K562 (cell line): ENCODE data around the gene ELMOD1. TPM values are rescaled to one million over a fixed set of nuclear protein-coding genes. Genes with fewer than 3 reads are reported as not detected.

ENCODE experiments used
- ATAC-seq: fragments of 200-7000 bp; cut with Tn5 transposase; 3 replicates; pipeline ENCODE4 v1.9.1; 2020; ENCODE audit warnings: moderate library complexity
- BruUV-seq: library from RNA; stranded (reverse); fragments of 400-500 nt; replicated peaks from 2 replicates; lab custom pipeline; 2021; lab: Mats Ljungman, UMichigan
- CTCF ChIA-PET: fragments of 300-600 bp; formaldehyde crosslinking; extraction: SDS; loops from one replicate; lab custom pipeline; 2021; ENCODE audit warnings: low intra/inter-chr PET ratio; lab: Yijun Ruan, JAX
- POLR2A ChIA-PET: fragments of 300-600, 350-650 bp; sonication (Branson Sonifier 250); formaldehyde crosslinking; extraction: SDS; loops from one replicate; lab custom pipeline; 2021; ENCODE audit warnings: antibody characterized with exemption, inconsistent platforms; lab: Yijun Ruan, JAX
- DNase-seq, 4 experiments: peaks; one replicate each; pipeline versions ENCODE4 v3.0.0 to v3.0.0-alpha.2; 2011 to 2018; ENCODE audit warnings: low spot score in 3 of 4, mixed read lengths in 3 of 4; ENCODE audit errors: extremely low read depth in 1 of 4
- FAIRE-seq: peaks from 2 replicates; lab custom pipeline; 2011; peaks lifted over from hg19 to GRCh38; lab: Jason Lieb, UNC
- H2AFZ ChIP-seq: 2 replicates; pipeline ENCODE4 v1.6.0; 2011; ENCODE audit warnings: low read depth, low read length, control low read depth, inconsistent platforms
- H3K27ac ChIP-seq: fragments of 200-600 bp; 3 replicates; pipeline ENCODE4 v1.8.0; 2011; ENCODE audit warnings: low read depth, mild to moderate bottlenecking, control low read depth, inconsistent platforms, low read length, moderate library complexity, mixed read lengths; ENCODE audit errors: extremely low read depth
- H3K27me3 ChIP-seq, 2 experiments: fragments of 300-600 bp in 1 of 2; 2 replicates in 1 of 2; 3 replicates in 1 of 2; pipeline versions ENCODE4 v1.6.0 to v1.8.0; 2011; ENCODE audit warnings: inconsistent platforms in 2 of 2, low read length in 2 of 2, mild to moderate bottlenecking in 1 of 2, mixed read lengths in 1 of 2, moderate library complexity in 1 of 2; ENCODE audit not compliant: control insufficient read depth in 2 of 2, insufficient read depth in 2 of 2
- H3K36me3 ChIP-seq: fragments of 300-600 bp; 3 replicates; pipeline ENCODE4 v1.8.0; 2011; ENCODE audit warnings: mild to moderate bottlenecking, low read length, inconsistent platforms; ENCODE audit not compliant: control insufficient read depth, insufficient read depth
- H3K4me1 ChIP-seq, 2 experiments: fragments of 200-600 bp in 1 of 2; replicated peaks in 1 of 2; 2 replicates in 1 of 2; 3 replicates in 1 of 2; pipeline versions ENCODE4 v1.5.1 to v1.8.0; 2011; ENCODE audit warnings: inconsistent platforms in 2 of 2, low read length in 2 of 2, mild to moderate bottlenecking in 1 of 2, mixed read lengths in 1 of 2, moderate library complexity in 1 of 2; ENCODE audit not compliant: control insufficient read depth in 2 of 2, insufficient read depth in 2 of 2
- H3K4me2 ChIP-seq: 2 replicates; pipeline ENCODE4 v1.6.1; 2011; ENCODE audit warnings: low read length, control low read depth, inconsistent platforms, mixed read lengths; ENCODE audit not compliant: insufficient read depth
- H3K4me3 ChIP-seq: fragments of 200-600 bp; sonication (generic), shearing (Covaris generic); 2 replicates; pipeline ENCODE4 v1.5.1; 2016; ENCODE audit warnings: control low read depth, inconsistent platforms
- H3K79me2 ChIP-seq: fragments of 200-600 bp; 3 replicates; pipeline ENCODE4 v1.8.0; 2011; ENCODE audit warnings: low read length, inconsistent platforms; ENCODE audit not compliant: control insufficient read depth, insufficient read depth
- H3K9ac ChIP-seq, 2 experiments: 2 replicates each; pipeline versions ENCODE4 v1.6.0 to v1.6.1; 2011; ENCODE audit warnings: low read depth in 2 of 2, low read length in 2 of 2, control low read depth in 1 of 2, inconsistent platforms in 1 of 2, mild to moderate bottlenecking in 1 of 2, mixed read lengths in 1 of 2; ENCODE audit not compliant: insufficient read depth in 1 of 2
- H3K9me1 ChIP-seq: one replicate; pipeline ENCODE4 v1.6.0; 2011; ENCODE audit warnings: inconsistent platforms, mild to moderate bottlenecking, low read length, moderate library complexity; ENCODE audit not compliant: control insufficient read depth, insufficient read depth
- H3K9me3 ChIP-seq: replicated peaks from 2 replicates; pipeline ENCODE4 v1.5.1; 2011; ENCODE audit warnings: low read depth, low read length, inconsistent platforms; ENCODE audit not compliant: control insufficient read depth, insufficient read depth
- H4K20me1 ChIP-seq: replicated peaks from 2 replicates; pipeline ENCODE4 v1.6.1; 2011; ENCODE audit warnings: low read length, inconsistent platforms, mixed read lengths; ENCODE audit not compliant: control insufficient read depth, insufficient read depth
- BCOR ChIP-seq: fragments of 450-650 bp; IDR thresholded peaks from 2 replicates; pipeline ENCODE4 v1.6.1; 2016
- BRF2 ChIP-seq: IDR thresholded peaks from 3 replicates; pipeline ENCODE4 v1.6.1; 2011; ENCODE audit warnings: borderline replicate concordance, mild to moderate bottlenecking; ENCODE audit not compliant: insufficient read length, insufficient read depth
- CAMTA2 ChIP-seq: fragments of 250-450 bp; sonication (Bioruptor Pico); conservative IDR thresholded peaks from 2 replicates; pipeline ENCODE4 v1.5.1; 2022
- CBX8 ChIP-seq: fragments of 200-600 bp; sonication (generic); IDR thresholded peaks from 2 replicates; pipeline ENCODE4 v1.6.1; 2012; ENCODE audit warnings: borderline replicate concordance, mixed run types, low read depth, mild to moderate bottlenecking, moderate library complexity, mixed read lengths, low read length, control low read depth, inconsistent platforms; ENCODE audit not compliant: poor library complexity, severe bottlenecking; ENCODE audit errors: extremely low read depth
- HDAC8 ChIP-seq: fragments of 450-650 bp; IDR thresholded peaks from 2 replicates; pipeline ENCODE4 v1.6.1; 2016; ENCODE audit warnings: mild to moderate bottlenecking, missing genetic modification characterization, moderate library complexity, missing compliant biosample characterization
- NFYB ChIP-seq: IDR thresholded peaks from 2 replicates; pipeline ENCODE4 v1.6.1; 2011; ENCODE audit warnings: mild to moderate bottlenecking, moderate library complexity; ENCODE audit not compliant: insufficient read length; ENCODE audit errors: extremely low read depth
- RBBP5 ChIP-seq: fragments of 200-600 bp; sonication (generic); IDR thresholded peaks from 2 replicates; pipeline ENCODE4 v1.6.1; 2012; ENCODE audit warnings: borderline replicate concordance, mild to moderate bottlenecking, low read length, control low read depth, inconsistent platforms; ENCODE audit not compliant: insufficient read depth, poor library complexity, severe bottlenecking
- SIN3B ChIP-seq: fragments of 450-650 bp; IDR thresholded peaks from 2 replicates; pipeline ENCODE4 v1.6.1; 2017; ENCODE audit warnings: low read depth, mild to moderate bottlenecking, moderate library complexity
- SMC3 ChIP-seq: conservative IDR thresholded peaks from 2 replicates; pipeline ENCODE4 v1.6.1; 2011; ENCODE audit warnings: low read depth, low read length, improper control_type of control experiment; ENCODE audit not compliant: insufficient read depth
- TCF7 ChIP-seq: sonication (generic); IDR thresholded peaks from 2 replicates; pipeline ENCODE4 v1.6.1; 2016; ENCODE audit warnings: antibody characterized with exemption, borderline replicate concordance
- U2AF2 ChIP-seq: fragments of 200-400 bp; formaldehyde crosslinking; optimal IDR thresholded peaks from 2 replicates; pipeline ENCODE3; 2017; ENCODE audit warnings: low read depth, mild to moderate bottlenecking, low read length
- XRCC3 ChIP-seq: fragments of 450-650 bp; IDR thresholded peaks from 2 replicates; pipeline ENCODE4 v1.6.1; 2017; ENCODE audit warnings: mild to moderate bottlenecking, moderate library complexity
- YBX1 ChIP-seq: fragments of 450-650 bp; IDR thresholded peaks from 2 replicates; pipeline ENCODE4 v1.7.1; 2016; ENCODE audit warnings: mild to moderate bottlenecking
- ZBTB2 ChIP-seq: fragments of 450-650 bp; IDR thresholded peaks from 2 replicates; pipeline ENCODE4 v1.6.1; 2016; ENCODE audit warnings: antibody characterized with exemption
- ZNF253 ChIP-seq: fragments of 250-450 bp; sonication (Bioruptor Pico); conservative IDR thresholded peaks from 2 replicates; pipeline ENCODE4 v1.6.1; 2021; ENCODE audit warnings: mild to moderate bottlenecking
- ZNF263 ChIP-seq: sonication (generic); formaldehyde crosslinking; IDR thresholded peaks from 2 replicates; pipeline ENCODE4 v1.8.0; 2022; ENCODE audit warnings: mild to moderate bottlenecking, missing genetic modification reagents, borderline replicate concordance
- ZNF282 ChIP-seq: sonication (generic); formaldehyde crosslinking; IDR thresholded peaks from 2 replicates; pipeline ENCODE4 v1.8.1; 2023; ENCODE audit warnings: missing genetic modification reagents
- WGBS: fragments of 100-300 bp; shearing (Covaris generic); methylation state at CpG from one replicate; pipeline ENCODE4 v1.1.6; 2016; ENCODE audit warnings: low coverage, mixed read lengths; ENCODE audit not compliant: insufficient coverage; ENCODE audit errors: missing lambda C conversion rate; 5-methylcytosine and 5-hydroxymethylcytosine counted together
- in situ Hi-C: fragments of 300-500 bp; cut with MboI; formaldehyde crosslinking; loops from 4 replicates; pipeline ENCODE4 v1.15.0; 2018; ENCODE audit warnings: inconsistent platforms, mixed read lengths
- intact Hi-C: fragments of 100-400 bp; cut with micrococcal nuclease; formaldehyde crosslinking; loops from 2 replicates; pipeline ENCODE4 v1.14.2; 2022
- polyA plus RNA-seq, 8 experiments: library from polyadenylated mRNA; depleted of rRNA in 4 of 8; stranded (reverse) in 5 of 8; unstranded in 3 of 8; fragments of >200 nt; fragmentation: Nextera tagmentation in 2 of 8; fragmentation: Illumina TruSeq in 1 of 8; extraction: Ambion mirVana in 2 of 8; extraction: Trizol in 1 of 8; gene quantifications; 2 replicates each; pipeline versions ENCODE4 v1.2.1 to v1.2.3, GENCODE V29; 2011 to 2014; ENCODE audit warnings: inconsistent platforms in 1 of 8, missing spikeins in 1 of 8
- total RNA-seq, 7 experiments: library from RNA; depleted of rRNA in 6 of 7; stranded (reverse); fragments of >200 nt in 6 of 7; fragmentation: Illumina TruSeq in 2 of 7; extraction: Trizol in 2 of 7; gene quantifications; 2 replicates each; pipeline versions ENCODE4 v1.2.1 to v1.2.3, GENCODE V29; 2011 to 2021; ENCODE audit warnings: low replicate concordance in 1 of 7
- TF ChIP-seq, protein P1 (sequence below), 3 experiments: IDR thresholded peaks in 2 of 3; conservative IDR thresholded peaks in 1 of 3; 2 replicates each; pipeline ENCODE4 v1.5.1; 2011 to 2012; ENCODE audit warnings: low read length in 3 of 3, mild to moderate bottlenecking in 3 of 3, control low read depth in 2 of 3, improper control_type of control experiment in 1 of 3, inconsistent platforms in 1 of 3, low read depth in 1 of 3, mixed read lengths in 1 of 3, moderate library complexity in 1 of 3; ENCODE audit not compliant: insufficient read depth in 2 of 3

The ELMOD1 gene
- total and polyA plus RNA-seq, 9 of the 15 experiments (the other 6 are each of a cell fraction or from before 2014, with no cell fraction given): not detected

- H3K4me3 ChIP-seq: no peak overlapping the region
- TF ChIP-seq BRF2: no peak
- no peak for TF ChIP-seq ZBTB2
- TF ChIP-seq CAMTA2 (CRISPR knock-in tag): no peak
- TF ChIP-seq BCOR: no peak
- TF ChIP-seq ZNF263 (CRISPR knock-in tag): no peak
- no peak for TF ChIP-seq ZNF253
- no peak for TF ChIP-seq ZNF282
- TF ChIP-seq YBX1: no peak
- no peak for TF ChIP-seq TCF7
- TF ChIP-seq RBBP5: no peak
- TF ChIP-seq, protein P1, sequence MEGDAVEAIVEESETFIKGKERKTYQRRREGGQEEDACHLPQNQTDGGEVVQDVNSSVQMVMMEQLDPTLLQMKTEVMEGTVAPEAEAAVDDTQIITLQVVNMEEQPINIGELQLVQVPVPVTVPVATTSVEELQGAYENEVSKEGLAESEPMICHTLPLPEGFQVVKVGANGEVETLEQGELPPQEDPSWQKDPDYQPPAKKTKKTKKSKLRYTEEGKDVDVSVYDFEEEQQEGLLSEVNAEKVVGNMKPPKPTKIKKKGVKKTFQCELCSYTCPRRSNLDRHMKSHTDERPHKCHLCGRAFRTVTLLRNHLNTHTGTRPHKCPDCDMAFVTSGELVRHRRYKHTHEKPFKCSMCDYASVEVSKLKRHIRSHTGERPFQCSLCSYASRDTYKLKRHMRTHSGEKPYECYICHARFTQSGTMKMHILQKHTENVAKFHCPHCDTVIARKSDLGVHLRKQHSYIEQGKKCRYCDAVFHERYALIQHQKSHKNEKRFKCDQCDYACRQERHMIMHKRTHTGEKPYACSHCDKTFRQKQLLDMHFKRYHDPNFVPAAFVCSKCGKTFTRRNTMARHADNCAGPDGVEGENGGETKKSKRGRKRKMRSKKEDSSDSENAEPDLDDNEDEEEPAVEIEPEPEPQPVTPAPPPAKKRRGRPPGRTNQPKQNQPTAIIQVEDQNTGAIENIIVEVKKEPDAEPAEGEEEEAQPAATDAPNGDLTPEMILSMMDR (IDR thresholded peaks at IDR 0.05 in 2 of 3, conservative IDR thresholded peaks at IDR 0.05 in 1 of 3; ENCODE audit: insufficient read depth in 2 of 3, low read depth in 1 of 3, low read length in 3 of 3): no peak
- TF ChIP-seq XRCC3: no peak
- no peak for TF ChIP-seq SIN3B
- no peak for TF ChIP-seq NFYB
- no peak for TF ChIP-seq CBX8
- no peak for TF ChIP-seq SMC3
- TF ChIP-seq HDAC8 (tag): no peak
- no peak for TF ChIP-seq U2AF2
- DNase-seq (no peak), ATAC-seq (no peak), FAIRE-seq (no peak)
- H3K9me3 ChIP-seq: no peaks in the 10 kb centered on the region
- H3K36me3 ChIP-seq: no peaks in the 10 kb centered on the region
- ChIA-PET POLR2A (no interaction called here), CTCF (no interaction called here)
- 0% methylated on average over 4 of the region's 4 CpGs for WGBS
- no TSS peak for BruUV-seq
- H3K27me3 ChIP-seq: peaks cover 0 to 6% of the 10 kb centered on the region in 2 experiments; a peak in 3 of 5 replicates
- H3K4me2 ChIP-seq: no peak overlapping the region
- H3K9ac ChIP-seq: no peak overlapping the region
- no peaks in the 10 kb centered on the region for H4K20me1 ChIP-seq
- no peak overlapping the region for H2AFZ ChIP-seq
- H3K4me1 ChIP-seq: no peaks in the 10 kb centered on the region
- no peak overlapping the region for H3K27ac ChIP-seq
- in situ Hi-C loops: no loop called here
- H3K79me2 ChIP-seq: no peaks in the 10 kb centered on the region
- H3K9me1 ChIP-seq: no peaks in the 10 kb centered on the region
- intact Hi-C loops: no loop called here
Measured at GRCh38 chr11:107707807-107708206, 116.9 kb downstream of the ELMOD1 start.
